Endometrium (tissue), 2 donors: ENCODE data around the gene SLC9C2.
"Not testable (repeated sequence)": the region's sequence is repeated elsewhere in the genome, so short reads cannot be mapped to it uniquely, and the experiment has no call there.

Experiments
- FAIRE-seq: peaks from 2 replicates; lab custom pipeline; 2012; peaks lifted over from hg19 to GRCh38; lab: Jason Lieb, UNC
- donor health status: control.
- donor health status: control.

Gene SLC9C2

DNA sequence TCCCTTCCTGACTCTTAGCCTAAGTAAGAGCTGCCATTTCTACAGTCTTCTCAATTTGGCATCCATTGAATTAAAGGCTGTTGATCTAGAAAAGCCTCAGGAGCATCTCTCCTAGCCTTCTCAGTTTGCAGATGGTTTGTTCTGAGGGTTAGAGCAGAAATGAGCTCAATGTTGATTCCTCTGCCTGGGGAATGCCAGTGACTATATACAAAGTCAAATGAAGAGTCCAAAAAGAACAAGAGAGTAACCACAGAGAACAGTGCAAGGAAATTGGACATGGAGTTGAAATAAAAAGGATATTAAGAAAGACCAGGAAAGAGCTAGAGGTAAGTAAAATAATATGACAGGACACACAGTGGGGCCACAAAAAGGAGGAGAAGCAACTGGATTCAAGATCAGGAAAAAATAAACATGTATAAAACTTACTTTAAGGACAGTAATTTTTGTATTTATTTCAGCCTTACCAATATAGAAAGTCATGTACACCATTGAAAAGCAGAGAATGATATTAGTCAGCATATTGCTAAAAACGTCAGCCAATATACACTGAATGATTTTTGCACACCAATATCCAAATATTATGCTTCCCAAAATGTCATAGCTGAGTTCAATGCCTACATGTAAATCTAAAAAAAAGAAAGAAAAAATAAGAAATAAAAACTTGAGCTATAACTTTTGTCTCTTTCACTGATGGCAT, 21.3 kb downstream of the SLC9C2 start:
- FAIRE-seq = no peak

DNA sequence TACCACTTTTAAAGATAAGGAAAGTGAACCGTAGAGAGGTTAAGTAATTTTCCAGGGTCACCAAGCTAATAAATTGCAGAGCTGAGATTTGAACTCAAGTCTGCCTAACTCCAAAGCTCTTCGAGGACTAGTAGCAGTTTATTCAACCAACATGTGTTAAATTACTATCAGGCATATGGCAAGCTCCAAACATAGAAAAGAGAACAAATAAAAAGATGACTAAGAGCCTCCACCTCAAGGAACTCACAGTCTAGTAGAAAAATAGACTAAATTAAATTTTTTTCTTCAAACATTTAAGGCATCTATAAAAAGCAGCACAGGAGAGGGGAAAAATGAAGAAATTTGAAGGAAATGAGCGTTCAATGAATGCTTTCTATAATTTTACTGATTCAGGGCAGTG, 22.2 kb downstream of the SLC9C2 start:
- FAIRE-seq = no peak

DNA sequence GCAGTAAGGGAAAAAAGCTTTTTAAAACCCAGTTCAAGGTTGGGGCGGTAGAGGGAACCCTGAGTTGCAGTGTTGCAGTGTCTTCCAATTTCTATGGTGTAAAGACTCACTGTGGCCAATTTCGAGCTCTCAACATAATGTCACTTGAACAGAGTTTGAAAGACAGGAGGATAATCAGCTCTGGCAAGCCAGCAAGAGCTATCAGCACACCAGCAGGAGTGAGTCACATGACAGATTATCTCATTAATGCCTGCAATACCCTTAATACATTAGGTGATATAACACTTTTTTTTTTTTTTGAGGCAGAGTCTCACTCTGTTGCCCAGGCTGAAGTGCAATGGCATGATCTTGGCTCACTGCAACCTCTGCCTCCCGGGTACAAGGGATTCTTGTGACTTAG, 22.8 kb downstream of the SLC9C2 start:
- no peak for FAIRE-seq

DNA sequence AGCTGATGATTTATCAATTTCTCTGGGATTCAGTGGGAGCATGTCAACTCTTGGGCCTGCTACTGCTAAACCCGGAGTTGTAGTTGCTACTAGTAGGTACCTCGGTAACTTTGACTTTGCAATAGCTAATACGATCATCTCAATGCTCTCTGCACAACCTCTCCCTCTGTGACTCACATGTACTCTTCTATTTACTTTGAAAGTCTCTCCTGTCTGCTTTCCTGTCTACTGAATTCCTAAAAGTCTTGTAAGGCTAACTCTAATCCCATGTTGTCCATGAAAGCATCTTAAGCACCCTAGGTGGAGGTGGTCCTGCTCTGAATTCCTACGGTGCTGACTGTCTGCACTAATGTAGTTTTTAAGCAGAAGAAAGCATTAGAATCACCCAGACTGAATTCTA, 29.3 kb downstream of the SLC9C2 start:
- no peak for FAIRE-seq

DNA sequence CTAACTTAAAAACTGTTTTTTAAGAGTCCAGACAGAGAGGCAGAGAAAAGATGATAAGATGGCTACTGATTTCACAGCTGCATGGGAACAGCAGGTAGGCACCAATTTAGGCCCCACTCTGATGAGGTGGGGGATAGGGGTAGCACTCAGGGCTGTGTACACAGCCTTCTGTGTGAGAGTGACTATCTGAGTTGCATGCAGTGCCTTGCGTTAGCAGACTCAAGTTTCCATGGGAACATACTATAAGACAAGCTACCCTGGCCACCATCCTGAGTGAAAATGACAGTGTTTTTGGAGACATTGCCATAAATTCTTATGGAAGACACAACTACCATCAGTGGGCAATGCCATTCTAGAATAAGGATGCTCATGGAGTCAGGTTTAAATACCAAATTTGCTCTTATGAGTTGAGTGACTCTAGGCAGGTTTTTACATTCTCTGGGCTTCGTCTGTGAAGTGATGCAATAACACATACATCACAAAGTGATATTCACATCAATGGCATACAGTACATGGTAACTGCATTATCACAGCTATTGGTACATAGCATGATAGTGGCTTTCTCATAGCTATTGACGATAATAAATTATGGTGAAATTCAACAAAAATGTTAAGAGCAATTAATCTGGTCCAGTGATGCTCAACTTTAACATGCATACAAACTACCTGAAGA, 30.5 kb downstream of the SLC9C2 start:
- FAIRE-seq = no peak

DNA sequence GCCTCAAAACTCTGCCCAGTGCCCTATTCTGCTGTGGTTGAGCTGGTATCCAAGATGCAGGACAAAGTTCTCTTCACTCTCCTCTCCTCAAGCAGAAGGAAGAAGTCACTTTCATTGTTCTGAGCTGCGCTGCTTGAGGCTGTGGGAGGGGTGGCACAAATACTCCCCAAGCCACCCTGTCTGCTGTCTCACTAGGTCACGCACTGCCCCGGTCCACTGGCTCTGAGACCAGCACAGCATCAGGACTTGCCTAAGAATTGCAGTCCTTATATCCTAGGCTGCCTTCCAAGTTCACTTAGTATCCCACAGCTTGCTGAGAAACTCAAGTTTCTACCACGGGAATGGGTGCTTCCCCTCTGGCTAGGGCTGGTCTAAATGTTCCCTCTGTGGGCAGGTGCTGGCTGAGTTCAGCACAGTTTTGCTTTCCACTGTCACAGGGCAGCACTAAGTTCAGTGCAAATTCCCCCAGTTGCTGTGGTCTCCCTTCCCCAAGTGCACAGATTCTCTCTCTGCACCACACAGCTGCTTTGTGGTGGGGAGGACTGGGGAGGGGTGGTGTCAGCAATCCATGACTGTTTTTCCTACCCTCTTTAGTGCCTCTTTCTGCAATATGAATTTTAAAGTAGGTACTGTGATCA, 32.4 kb downstream of the SLC9C2 start:
- no peak for FAIRE-seq

DNA sequence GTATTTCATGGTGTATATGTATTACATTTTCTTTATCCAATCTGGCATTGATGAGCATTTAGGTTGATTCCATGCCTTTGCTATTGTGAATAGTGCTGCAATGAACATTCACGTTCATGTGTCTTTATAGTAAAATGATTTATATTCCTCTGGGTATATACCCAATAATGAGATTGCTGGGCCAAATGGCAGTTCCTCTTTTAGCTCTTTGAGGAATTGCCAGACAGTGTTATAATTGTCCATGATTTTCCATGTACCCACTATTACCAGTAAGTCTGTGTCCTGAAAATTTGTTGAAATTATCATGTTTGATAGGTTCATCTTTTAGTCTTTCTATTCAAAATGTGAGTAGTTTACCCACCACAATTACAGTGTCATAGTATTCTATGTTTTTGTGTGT, 34.4 kb downstream of the SLC9C2 start:
- FAIRE-seq = no peak

DNA sequence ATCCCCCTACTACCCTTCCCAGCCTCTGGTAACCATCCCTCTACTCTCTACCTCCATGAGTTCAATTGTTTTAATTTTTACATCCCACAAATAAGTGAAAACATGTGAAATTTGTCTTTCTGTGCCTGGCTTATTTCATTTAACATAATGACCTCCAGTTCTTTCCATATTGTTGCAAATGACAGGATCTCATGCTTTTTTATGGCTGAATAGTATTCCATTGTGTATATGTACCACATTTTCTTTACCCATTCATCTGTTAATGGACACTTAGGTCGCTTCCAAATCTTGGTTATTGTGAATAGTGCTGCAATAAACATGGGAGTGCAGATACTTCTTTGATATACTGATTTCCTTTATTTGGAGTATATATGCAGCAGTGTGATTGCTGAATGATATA, 39.0 kb downstream of the SLC9C2 start:
- FAIRE-seq = not testable (repeated sequence)

DNA sequence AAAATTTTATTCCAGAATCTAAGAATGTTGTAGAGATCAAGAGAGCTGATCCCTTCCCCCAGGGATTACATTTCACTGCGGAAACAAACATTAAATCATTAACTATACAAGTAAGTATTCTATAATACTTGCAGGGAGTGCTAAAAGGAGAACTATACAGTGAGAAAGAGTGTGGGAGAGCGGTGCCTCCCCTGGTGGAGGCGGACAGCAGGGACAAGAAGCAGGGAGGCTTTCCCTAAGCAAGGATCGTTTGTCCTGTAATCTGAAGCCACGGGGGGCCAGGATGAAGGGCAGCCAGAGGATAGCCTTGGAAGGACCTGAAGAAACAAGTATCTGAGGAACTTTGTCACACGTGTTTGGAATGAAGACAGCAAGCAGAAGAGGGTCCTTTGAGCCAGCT, 40.1 kb downstream of the SLC9C2 start:
- no peak for FAIRE-seq

DNA sequence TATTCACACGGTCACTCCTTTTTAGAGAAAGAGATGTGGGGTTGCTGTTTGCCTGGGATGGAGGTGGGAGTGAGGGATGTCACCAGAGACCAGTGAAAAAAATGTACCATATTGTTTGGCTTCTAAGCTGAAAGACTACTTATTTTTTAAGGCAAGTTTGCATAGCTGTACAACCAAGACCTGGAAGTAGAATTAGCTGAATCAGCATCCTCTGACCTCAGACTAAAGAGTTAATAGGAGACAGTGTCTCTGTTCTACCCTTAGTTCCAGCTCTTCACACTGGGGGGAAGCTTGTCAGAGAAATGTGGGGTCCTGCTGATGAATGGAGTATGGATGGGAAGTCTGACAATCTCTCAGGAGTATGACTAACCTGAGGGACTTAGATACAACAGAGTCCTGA, 41.6 kb downstream of the SLC9C2 start:
- no peak for FAIRE-seq

DNA sequence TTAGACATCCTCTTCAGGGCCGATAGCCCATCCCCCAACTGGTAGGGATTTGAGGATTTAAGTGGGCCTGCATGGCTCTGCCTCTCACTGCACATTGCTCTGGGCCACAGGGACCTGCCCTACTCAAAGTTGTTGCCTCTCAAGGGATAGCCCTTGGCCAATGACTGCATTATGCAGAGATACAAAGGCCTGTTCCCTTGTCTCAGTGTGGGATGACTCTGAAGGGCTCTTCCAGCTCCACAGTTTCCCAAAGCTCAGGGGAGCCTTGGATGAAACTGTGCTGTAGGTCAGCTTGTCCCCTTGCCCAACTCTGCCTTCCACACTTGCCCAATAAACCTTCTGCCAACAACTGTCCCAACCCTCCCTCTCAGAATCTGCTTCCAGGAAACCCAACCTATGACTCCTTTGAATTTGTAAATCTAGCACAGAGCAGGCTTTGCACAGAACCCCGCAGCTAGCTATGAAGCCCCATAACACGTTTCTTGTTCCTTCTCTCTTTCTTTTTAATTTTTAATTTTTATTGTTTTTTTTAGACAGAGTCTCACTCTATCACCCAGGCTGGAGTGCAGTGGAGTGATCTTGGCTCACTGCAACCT, 42.5 kb downstream of the SLC9C2 start:
- FAIRE-seq = no peak

DNA sequence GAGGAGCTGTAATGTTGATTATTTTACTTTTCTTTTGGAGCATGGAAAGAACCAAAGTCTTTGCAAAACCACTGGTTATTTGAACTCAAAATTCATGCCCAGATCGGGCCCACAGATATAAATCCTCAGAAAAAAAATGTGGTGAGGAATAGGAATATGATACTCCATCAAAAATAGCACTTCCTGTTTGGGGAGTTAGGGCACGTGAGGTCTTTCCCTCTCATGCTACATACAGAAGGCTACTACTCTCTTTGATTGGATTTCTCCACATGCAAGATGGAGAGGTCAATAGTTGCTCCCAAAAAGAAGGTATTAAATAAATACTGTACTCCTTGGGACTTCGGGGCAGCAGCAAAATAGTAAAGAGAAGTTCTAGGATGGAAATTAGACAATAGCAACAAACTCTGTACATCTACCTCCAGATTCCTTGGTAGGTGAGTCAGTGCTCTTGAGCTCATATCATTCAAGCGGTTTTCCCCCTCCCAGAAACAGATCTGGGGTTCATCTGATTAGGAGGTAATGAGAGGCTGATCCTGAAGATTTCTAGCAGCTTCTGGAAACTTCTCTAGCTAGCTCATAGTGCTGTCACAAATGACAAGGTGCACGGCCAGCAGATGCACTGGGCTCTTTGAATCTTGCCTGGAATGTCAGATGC, 47.1 kb downstream of the SLC9C2 start:
- FAIRE-seq = no peak

DNA sequence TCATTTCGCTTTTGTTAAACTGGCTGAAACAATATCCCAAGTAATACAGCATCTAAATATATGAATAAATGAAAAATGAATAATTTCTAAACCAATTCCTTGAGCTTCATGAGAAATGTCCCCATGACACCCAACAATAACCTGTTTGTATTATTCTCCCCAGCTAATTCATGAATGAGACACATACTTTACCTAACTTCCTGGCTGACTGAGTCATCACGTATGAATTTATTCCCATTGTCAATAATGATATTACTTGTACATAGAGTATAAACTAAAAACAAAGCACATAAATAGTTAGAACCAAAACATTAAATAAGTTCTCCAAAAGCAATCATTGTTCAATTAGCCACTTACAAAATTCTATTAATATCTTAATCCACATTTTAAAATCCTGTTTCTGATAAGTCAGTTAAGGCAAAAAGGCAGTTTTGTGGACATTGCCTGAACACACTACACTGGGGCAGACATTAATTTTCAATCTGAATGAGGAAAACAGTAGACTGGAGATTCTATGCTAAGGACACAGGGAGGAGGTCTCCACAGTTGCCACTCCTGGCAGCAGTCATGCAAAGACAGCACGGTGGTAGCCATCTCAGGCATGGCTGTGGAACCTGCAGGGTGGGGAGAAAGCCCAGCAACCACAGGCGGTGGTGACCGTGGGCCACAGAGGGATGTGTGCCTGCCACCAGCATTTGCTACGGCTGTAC, 48.2 kb downstream of the SLC9C2 start:
- no peak for FAIRE-seq

DNA sequence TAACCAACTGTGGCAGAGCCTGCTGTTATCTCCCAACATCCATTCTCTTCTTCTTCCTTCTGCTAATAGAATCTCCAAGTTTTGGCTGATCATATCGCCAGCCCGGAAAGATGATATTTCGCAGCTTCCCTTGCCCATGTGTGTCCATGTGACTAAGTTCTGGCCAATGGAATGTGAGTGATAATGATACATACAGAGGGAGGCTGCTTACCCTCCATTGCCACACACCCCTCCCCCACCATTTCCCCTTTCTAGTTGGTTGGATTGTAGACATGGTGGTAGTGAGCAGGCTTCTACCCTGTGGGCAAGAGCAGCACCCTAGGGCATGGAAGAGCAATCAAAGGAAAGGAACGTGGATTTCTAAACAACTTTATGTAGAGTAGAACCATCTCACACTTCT, 48.8 kb downstream of the SLC9C2 start:
- FAIRE-seq = no peak

DNA sequence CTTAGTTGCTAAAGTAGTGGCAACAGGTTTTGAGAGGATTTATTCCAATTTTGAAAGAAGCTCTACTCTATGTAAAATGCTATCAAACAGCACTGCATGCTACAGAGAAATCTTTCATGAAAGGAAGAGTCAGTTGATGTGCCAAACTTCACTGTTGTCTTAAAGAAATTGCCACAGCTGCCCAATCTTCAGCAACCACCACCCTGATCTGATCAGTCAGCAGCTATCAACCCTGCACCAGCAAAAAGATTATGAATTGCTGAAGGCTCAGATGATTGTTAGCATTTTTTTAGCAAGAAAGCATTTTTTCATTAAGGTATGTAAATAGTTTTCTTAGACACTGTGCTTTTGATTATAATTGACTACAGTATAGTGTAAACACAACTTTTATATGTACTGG, 49.6 kb downstream of the SLC9C2 start:
- FAIRE-seq = no peak

DNA sequence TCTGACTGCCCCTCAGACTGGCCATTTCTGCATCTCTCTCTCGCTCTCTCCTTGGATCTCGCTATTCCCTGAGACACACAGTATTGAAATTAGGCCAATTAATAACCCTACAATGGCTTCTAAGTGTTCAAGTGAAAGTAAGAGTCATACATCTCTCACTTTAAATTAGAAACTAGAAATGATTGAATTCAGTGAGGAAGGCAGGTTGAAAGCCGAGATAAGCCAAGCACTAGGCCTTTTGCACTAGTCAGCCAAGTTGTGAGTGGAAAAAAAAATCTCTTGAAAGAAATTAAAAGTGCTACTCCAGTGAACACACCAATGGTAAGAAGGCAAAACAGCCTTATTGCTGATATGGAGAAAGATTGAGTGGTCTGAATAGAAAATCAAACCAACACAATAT, 51.2 kb downstream of the SLC9C2 start:
- FAIRE-seq = no peak

DNA sequence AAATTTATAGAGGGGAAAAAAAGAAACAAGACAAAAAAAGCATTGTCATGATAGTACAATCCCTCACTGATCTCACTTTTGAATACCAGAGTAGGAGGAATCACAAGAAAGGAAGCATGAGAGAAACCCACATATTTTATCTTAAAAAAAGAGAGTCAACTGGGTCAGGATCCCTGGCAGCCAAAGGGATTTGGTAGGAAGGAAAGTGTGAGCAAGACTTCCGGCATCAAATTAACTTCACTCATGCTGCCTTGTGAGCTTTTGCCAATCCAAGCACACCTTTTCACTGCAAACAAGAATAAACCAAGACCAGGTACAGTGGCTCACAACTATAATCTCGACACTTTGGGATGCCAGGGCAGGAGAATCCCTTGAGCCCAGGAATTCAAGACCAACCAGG, 53.1 kb downstream of the SLC9C2 start:
- no peak for FAIRE-seq

DNA sequence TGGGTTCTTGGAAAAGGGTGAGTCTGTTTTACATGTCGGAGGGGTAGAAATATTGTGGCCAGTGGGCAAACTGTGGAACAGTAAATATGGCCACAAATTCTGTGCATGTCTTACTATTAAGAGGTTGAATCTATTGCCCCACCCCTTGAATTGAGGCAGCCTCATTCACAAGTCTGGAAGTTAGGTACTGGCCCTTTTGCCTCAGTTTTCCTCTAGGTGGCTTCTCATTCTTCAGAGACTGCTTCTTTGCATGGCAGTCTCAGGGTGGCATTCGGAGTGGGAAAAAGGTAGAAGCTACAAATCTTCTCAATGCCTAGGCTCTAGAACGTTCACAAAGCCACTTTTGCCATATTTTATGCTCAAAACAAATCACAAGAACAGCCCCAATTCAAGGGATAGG, 57.2 kb downstream of the SLC9C2 start:
- no peak for FAIRE-seq

DNA sequence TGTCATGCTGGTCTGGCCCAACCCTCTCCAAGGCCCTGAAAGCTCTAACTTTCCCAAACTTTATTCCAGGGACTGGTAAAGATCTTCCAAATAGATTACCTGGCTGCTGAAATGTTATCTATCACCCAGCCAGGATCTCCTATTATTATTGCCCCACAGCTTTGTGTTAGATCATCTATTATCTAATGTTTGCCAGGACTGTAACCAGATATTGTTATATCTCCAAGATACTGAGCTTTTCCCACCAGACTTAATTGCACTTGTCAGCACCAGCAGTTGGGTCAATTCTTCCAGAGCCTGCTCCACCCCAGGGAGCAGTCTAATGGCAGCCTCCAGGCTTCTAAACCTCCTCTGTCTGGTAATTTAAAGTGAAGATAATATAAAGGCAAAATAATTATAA, 66.6 kb downstream of the SLC9C2 start:
- no peak for FAIRE-seq

DNA sequence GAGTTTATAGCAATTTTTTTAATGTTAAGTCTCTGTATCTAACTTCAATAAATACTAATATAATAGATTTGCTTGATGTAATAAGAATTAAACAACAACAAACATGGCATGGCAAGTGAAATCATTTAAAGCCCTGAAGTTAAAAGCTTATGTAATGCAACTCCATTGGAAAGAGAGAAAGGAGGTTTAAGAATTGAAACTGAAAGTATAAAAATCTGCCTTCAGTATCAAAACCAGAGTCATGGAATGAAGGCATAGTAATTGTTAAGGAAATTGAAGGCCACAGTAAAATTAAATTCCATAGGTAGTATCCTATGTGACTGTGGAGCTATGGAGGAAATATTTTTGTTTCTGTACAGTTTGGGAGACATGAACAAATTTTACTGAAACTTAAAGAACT, 70.6 kb downstream of the SLC9C2 start:
- FAIRE-seq = no peak

DNA sequence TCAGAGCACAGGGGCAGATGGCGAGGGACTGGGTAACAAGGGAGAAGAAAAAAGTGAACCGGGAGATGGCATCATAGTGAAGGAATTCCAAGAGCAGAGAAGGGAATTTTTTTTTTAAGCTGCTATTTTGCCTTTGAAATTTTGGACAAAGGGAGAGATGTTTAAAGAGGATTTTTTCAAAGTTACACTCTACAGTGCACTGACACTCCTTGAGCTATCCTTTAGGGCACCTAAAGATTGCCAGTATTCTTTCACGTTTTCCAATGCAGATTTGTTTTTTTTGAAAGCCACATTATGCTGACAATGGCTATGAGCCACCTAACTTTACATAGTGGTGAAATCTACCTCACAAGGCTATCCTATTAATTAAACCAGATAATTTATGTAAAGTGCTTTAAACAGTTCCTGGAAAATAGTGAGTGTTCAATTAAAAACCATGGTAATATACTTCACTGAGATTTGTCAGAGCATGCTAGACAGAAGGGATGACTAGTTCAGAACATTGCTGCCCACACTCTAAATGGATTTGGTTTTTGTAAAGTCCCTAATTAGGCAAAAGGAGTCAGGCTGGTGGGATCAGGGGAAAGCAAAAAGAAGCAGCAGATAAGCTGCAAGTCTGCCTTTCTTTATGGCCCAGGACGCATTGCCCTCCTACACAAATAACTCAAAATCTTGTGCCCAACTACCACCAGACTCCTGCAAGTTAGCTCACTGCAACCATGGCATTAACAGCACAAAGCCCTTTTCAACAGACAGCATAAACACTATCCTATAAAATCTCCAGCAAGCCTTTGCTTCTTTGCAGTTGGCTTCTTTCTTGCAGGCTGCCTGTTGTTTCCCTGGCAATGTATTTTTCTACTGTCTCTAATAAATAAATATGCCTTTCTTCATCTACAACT, 71.8 kb downstream of the SLC9C2 start:
- FAIRE-seq = no peak
